Thyroid gland (tissue), 4 donors: ENCODE results near the gene LRMDA.

Source experiments
- POLR2A ChIP-seq, 2 donors: fragments of 450-650 bp; IDR thresholded peaks; one replicate each; pipeline ENCODE4 v1.6.1; 2017; ENCODE audit warnings: antibody characterized with exemption in 2 of 2, mild to moderate bottlenecking in 2 of 2, moderate library complexity in 1 of 2
- TF ChIP-seq, protein P1 (sequence below), 6 experiments: fragments of 200-600 bp in 3 of 6; fragments of 450-650 bp in 3 of 6; sonication (generic) in 3 of 6; IDR thresholded peaks; one replicate each; pipeline ENCODE4 v1.5.1; 2016 to 2019; ENCODE audit warnings: antibody characterized with exemption in 6 of 6, mild to moderate bottlenecking in 2 of 6, inconsistent platforms in 1 of 6, moderate library complexity in 1 of 6

DNA sequence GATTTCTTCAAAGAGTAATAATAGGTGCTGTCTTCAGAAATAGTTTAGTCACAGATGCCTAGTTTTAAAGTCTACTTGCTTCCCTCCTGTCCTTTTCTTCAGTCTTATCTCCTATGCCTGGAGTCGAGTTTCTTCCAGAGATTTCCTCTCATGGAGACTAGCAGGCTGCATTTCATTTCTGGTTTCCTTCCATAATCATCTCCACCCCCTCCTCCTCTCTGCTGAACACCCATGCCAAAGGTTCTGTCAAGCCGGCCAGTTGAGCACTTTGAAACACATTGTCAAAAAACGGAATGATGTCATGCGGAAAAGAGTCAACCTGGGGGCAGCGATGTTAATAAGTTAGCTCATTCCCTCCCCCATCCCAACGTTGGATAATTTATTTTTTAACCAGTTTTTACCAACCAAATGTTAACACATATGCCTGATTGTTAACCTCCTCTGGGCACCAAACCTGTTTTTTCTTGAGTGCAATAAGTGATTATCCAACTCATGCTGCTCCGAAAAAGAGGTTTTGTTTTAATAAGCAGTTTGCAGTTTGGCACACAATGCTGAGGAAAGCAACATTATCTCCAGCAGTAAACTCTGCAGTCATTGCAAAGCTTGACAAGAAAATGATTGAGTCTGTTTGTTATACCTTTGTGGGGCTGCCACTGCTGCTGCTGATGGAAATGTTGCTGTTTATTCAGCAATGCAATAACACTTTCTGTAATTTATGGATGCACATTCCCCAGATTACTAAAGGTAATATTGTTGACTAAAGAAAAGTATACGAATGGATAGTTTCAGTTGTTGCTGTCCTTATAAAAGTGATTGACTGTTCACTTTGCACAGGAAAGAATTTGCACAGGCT lies 161.6 kb downstream of the LRMDA start:
- TF ChIP-seq, protein P1, sequence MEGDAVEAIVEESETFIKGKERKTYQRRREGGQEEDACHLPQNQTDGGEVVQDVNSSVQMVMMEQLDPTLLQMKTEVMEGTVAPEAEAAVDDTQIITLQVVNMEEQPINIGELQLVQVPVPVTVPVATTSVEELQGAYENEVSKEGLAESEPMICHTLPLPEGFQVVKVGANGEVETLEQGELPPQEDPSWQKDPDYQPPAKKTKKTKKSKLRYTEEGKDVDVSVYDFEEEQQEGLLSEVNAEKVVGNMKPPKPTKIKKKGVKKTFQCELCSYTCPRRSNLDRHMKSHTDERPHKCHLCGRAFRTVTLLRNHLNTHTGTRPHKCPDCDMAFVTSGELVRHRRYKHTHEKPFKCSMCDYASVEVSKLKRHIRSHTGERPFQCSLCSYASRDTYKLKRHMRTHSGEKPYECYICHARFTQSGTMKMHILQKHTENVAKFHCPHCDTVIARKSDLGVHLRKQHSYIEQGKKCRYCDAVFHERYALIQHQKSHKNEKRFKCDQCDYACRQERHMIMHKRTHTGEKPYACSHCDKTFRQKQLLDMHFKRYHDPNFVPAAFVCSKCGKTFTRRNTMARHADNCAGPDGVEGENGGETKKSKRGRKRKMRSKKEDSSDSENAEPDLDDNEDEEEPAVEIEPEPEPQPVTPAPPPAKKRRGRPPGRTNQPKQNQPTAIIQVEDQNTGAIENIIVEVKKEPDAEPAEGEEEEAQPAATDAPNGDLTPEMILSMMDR (IDR thresholded peaks at IDR 0.05), result no peak
- TF ChIP-seq POLR2A (IDR thresholded peaks at IDR 0.05), result no peak
